PC-9 (cell line): ENCODE data around the gene KANSL3. TPM values are rescaled to one million over a fixed set of nuclear protein-coding genes. Genes with fewer than 3 reads are reported as not detected.
"Not testable (repeated sequence)": the region's sequence is repeated elsewhere in the genome, so short reads cannot be mapped to it uniquely, and the experiment has no call there.

Experiments used
- BruUV-seq: library from RNA; stranded (reverse); fragments of 400-500 nt; replicated peaks from 2 replicates; lab custom pipeline; 2021; lab: Mats Ljungman, UMichigan
- CTCF ChIA-PET: fragments of 300-600 bp; sonication (Branson Sonifier 250); formaldehyde crosslinking; loops from one replicate; lab custom pipeline; 2022; ENCODE audit warnings: antibody characterized with exemption; lab: Charles Lee
- POLR2A ChIA-PET: fragments of 300-600 bp; sonication (Branson Sonifier 250); formaldehyde crosslinking; loops from one replicate; lab custom pipeline; 2022; ENCODE audit warnings: antibody characterized with exemption; ENCODE audit not compliant: unreplicated experiment; lab: Charles Lee
- DNase-seq, 2 experiments: peaks; one replicate each; pipeline versions ENCODE4 v3.0.0 to v3.0.0-alpha.2; 2015 to 2022; ENCODE audit warnings: mixed read lengths in 1 of 2
- H2AFZ ChIP-seq: fragments of 200-600 bp; sonication (generic); 2 replicates; pipeline ENCODE4 v1.8.1; 2017; ENCODE audit warnings: antibody characterized with exemption
- H3F3A ChIP-seq: fragments of 200-600 bp; sonication (generic); 2 replicates; pipeline ENCODE4 v1.8.1; 2017; ENCODE audit warnings: antibody characterized with exemption, mild to moderate bottlenecking, low read depth; ENCODE audit not compliant: insufficient read depth
- H3K27ac ChIP-seq: fragments of 200-600 bp; sonication (generic); 2 replicates; pipeline ENCODE4 v1.6.1; 2016; ENCODE audit warnings: mixed run types
- H3K27me3 ChIP-seq: fragments of 200-600 bp; sonication (generic); 2 replicates; pipeline ENCODE4 v1.6.1; 2016; ENCODE audit warnings: low read depth, mixed run types; ENCODE audit not compliant: insufficient read depth
- H3K36me3 ChIP-seq: fragments of 200-600 bp; sonication (generic); 2 replicates; pipeline ENCODE4 v1.6.1; 2016; ENCODE audit warnings: low read depth, mixed run types
- H3K4me1 ChIP-seq: fragments of 200-600 bp; sonication (generic); replicated peaks from 2 replicates; pipeline ENCODE4 v1.6.1; 2016; ENCODE audit warnings: mixed run types; ENCODE audit not compliant: insufficient read depth
- H3K4me2 ChIP-seq: fragments of 200-600 bp; sonication (generic); 2 replicates; pipeline ENCODE4 v1.6.1; 2017; ENCODE audit warnings: mixed run types
- H3K4me3 ChIP-seq: fragments of 200-600 bp; sonication (generic); 2 replicates; pipeline ENCODE4 v1.6.1; 2016; ENCODE audit warnings: mixed run types
- H3K79me2 ChIP-seq: fragments of 200-600 bp; sonication (generic); 2 replicates; pipeline ENCODE4 v1.6.1; 2017; ENCODE audit warnings: low read depth, mixed run types
- H3K9me2 ChIP-seq: fragments of 200-600 bp; sonication (generic); 2 replicates; pipeline ENCODE4 v1.8.1; 2017; ENCODE audit warnings: mild to moderate bottlenecking; ENCODE audit not compliant: insufficient read depth
- H3K9me3 ChIP-seq: fragments of 200-600 bp; sonication (generic); 2 replicates; pipeline ENCODE4 v1.8.1; 2016; ENCODE audit warnings: low read depth; ENCODE audit not compliant: insufficient read depth
- H4K20me1 ChIP-seq: fragments of 200-600 bp; sonication (generic); 2 replicates; pipeline ENCODE4 v1.8.1; 2017; ENCODE audit not compliant: insufficient read depth
- CTCF ChIP-seq: fragments of 200-600 bp; sonication (generic); conservative IDR thresholded peaks from 2 replicates; pipeline ENCODE4 v1.6.1; 2017; ENCODE audit warnings: mixed run types, antibody characterized with exemption, mild to moderate bottlenecking, moderate library complexity
- EZH2 ChIP-seq: fragments of 200-600 bp; sonication (generic); IDR thresholded peaks from 2 replicates; pipeline ENCODE4 v1.8.0; 2017; ENCODE audit warnings: antibody characterized with exemption, low read depth
- intact Hi-C: fragments of 100-400 bp; cut with micrococcal nuclease; formaldehyde crosslinking; loops from one replicate; pipeline ENCODE4 v1.10.0; 2022; ENCODE audit not compliant: unreplicated experiment
- total RNA-seq: library from RNA; stranded (reverse); gene quantifications from 2 replicates; pipeline ENCODE4 v1.2.3, GENCODE V29; 2021

Gene KANSL3
- total RNA-seq, 1 experiment from 2014 or later: 52.0 TPM

GRCh38 chr2:96679848-96680247 is 41.7 kb upstream of the KANSL3 start:
- DNase-seq: no peak
- POLR2A ChIA-PET: no interaction called here

DNA sequence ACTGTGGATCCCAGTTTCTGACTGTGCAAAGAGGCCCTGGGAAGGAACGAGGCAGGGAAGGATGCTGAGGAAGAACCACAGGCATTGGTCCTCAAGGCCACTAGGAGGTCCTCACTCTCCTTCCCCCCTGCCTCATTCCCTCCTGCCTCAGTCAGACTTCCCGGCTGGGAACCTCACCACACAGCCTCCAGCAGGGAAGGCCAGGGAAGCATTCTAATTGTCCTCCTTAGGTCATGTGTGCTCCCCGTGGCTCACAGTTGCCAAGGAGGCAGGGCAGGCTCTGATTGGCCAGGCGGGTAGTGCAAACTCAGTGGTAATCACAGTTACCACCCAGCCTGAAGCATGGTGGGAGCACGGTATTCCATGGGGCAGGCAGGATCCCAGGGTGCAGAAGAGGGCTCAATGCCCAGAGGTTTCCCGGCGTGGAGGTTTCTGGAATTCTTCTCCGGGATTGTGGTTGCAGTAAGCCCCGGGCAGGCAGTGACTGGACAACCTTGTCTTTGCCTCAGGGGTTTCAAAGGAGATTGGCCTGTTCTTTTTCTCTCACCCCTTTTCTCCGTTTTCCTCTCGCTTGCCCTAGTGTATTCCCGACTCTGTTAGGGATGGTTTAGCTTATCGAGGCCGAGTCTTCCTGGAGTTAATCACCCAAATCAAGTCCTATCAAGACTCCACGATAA is 31.6 kb upstream of the KANSL3 start:
- no peak overlapping the region for H3K4me3 ChIP-seq
- no peaks in the 10 kb centered on the region for H3K27me3 ChIP-seq
- ChIA-PET CTCF (no interaction called here), POLR2A (no interaction called here)
- BruUV-seq: no TSS peak
- no peaks in the 10 kb centered on the region for H3K9me3 ChIP-seq
- no peak overlapping the region for H3K27ac ChIP-seq
- intact Hi-C loops: no loop called here
- no peaks in the 10 kb centered on the region for H3K79me2 ChIP-seq
- H3K9me2 ChIP-seq: no peaks in the 10 kb centered on the region
- peaks cover 11% of the 10 kb centered on the region for H3F3A ChIP-seq
- no peaks in the 10 kb centered on the region for H4K20me1 ChIP-seq
- H3K36me3 ChIP-seq: no peaks in the 10 kb centered on the region
- DNase-seq: no peak
- peaks cover 13% of the 10 kb centered on the region for H3K4me1 ChIP-seq
- TF ChIP-seq EZH2: no peak
- no peak for TF ChIP-seq CTCF
- H3K4me2 ChIP-seq: no peak overlapping the region
- H2AFZ ChIP-seq: no peak overlapping the region

More at GRCh38 chr2:96679848-96680247, 41.7 kb upstream of the KANSL3 start:
- intact Hi-C loops: no loop called here
- Histone ChIP-seq H3K9me2 (no peaks in the 10 kb centered on the region), H4K20me1 (no peaks in the 10 kb centered on the region), H3K27ac (no peak overlapping the region), H3K27me3 (no peaks in the 10 kb centered on the region), H3F3A (no peaks in the 10 kb centered on the region; the same call in 1 of the 2 replicates), H3K4me1 (no peaks in the 10 kb centered on the region), H3K4me3 (no peak overlapping the region), H2AFZ (no peak overlapping the region), H3K9me3 (no peaks in the 10 kb centered on the region), H3K36me3 (no peaks in the 10 kb centered on the region), H3K4me2 (no peak overlapping the region), H3K79me2 (no peaks in the 10 kb centered on the region)
- TF ChIP-seq CTCF: no peak
- TF ChIP-seq EZH2: no peak
- BruUV-seq: no TSS peak
- CTCF ChIA-PET: interaction anchor here (0.6 kb wide), 1 partner anchor 268 kb away, joined by 6 read pairs; no protein-coding TSS in a partner anchor

DNA sequence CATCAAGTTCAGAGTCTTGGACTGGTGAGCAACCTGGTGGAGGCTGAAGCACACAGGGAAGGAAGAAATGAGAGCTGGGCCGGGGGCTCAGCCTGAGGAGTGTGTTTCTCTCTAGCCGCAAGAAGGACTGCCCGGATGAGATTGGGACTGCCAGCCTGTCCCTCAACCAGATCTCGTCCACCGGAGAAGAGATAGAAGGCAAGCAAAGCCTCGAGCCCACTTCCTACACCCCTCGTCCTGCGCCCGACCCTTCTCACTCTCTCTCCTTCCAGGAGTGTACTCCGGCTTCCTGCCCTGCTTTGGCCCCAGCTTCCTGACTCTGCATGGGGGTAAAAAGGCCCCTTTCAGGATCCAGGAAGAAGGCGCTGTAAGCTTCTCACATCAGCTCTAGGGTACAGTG is 30.7 kb upstream of the KANSL3 start:
- DNase-seq: no peak
- no peak overlapping the region for H3K27ac ChIP-seq
- ChIA-PET POLR2A (no interaction called here), CTCF (no interaction called here)
- no peak for TF ChIP-seq CTCF
- TF ChIP-seq EZH2: no peak
- H4K20me1 ChIP-seq: no peaks in the 10 kb centered on the region
- no peak overlapping the region for H2AFZ ChIP-seq
- intact Hi-C loops: no loop called here
- peaks cover 20% of the 10 kb centered on the region for H3F3A ChIP-seq
- H3K9me3 ChIP-seq: peaks cover 8% of the 10 kb centered on the region
- H3K4me2 ChIP-seq: no peak overlapping the region
- H3K36me3 ChIP-seq: 0 out of 2 replicates have a peak, but pooled peaks cover 4% of the 10 kb centered on the region
- H3K79me2 ChIP-seq: no peaks in the 10 kb centered on the region
- H3K27me3 ChIP-seq: no peaks in the 10 kb centered on the region
- no TSS peak for BruUV-seq
- peaks cover 19% of the 10 kb centered on the region for H3K4me1 ChIP-seq
- H3K9me2 ChIP-seq: no peaks in the 10 kb centered on the region
- no peak overlapping the region for H3K4me3 ChIP-seq

- H2AFZ ChIP-seq: peak overlapping the region; percentile 1; the same call in 1 of the 2 replicates
- H3F3A ChIP-seq: peaks cover 25% of the 10 kb centered on the region
- BruUV-seq: TSS peak; percentile 93
- H3K36me3 ChIP-seq, H4K20me1 ChIP-seq, DNase-seq, H3K27me3 ChIP-seq, H3K9me2 ChIP-seq, H3K4me3 ChIP-seq, H3K79me2 ChIP-seq: not testable (repeated sequence)
- CTCF ChIA-PET: interaction anchor here (0.6 kb wide), 1 partner anchor 78 kb away, joined by 3 read pairs; no protein-coding TSS in a partner anchor
- peaks cover 17% of the 10 kb centered on the region for H3K9me3 ChIP-seq
- POLR2A ChIA-PET: interaction anchor here (0.7 to 1.2 kb wide), 4 partner anchors 28 to 287 kb away, joined by 4 to 9 read pairs (median 6); no protein-coding TSS in a partner anchor
- intact Hi-C loops: loop anchor here (1.0 kb wide), 2 partner anchors 27 to 136 kb away; partner anchors contain the start of gene KANSL3
- H3K27ac ChIP-seq: peak overlapping the region; percentile 82
- H3K4me1 ChIP-seq: peaks cover 19% of the 10 kb centered on the region
- H3K4me2 ChIP-seq: peak overlapping the region; percentile 26
Observed at GRCh38 chr2:96665717-96666116, 27.6 kb upstream of the KANSL3 start.
